ENCODE measurements around the gene SGTB.
A peak's percentile ranks its signal among the peaks of the same experiment; 100 is the strongest.

The SGTB gene

DNA sequence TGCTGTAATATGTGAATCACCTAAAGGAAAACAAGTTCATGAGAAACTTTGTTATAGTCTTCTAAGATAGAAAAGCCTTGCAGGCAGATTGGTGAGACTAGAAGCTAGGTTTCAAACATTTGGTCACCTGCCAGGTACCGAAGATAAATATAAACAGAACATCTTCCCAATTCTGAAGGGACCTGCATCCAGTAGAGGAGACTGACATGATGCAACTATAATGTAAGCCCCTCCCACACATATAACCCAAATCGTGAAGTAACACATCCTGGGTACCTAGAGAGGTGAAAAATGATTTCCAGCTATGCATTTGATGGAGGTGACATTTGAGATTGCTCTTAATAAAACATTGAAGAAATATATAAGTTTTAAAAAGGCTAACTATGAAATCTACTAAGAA lies 67.2 kb downstream of the SGTB start:
- H3K27ac ChIP-seq = no peak overlapping the region
- TF ChIP-seq, protein P1, sequence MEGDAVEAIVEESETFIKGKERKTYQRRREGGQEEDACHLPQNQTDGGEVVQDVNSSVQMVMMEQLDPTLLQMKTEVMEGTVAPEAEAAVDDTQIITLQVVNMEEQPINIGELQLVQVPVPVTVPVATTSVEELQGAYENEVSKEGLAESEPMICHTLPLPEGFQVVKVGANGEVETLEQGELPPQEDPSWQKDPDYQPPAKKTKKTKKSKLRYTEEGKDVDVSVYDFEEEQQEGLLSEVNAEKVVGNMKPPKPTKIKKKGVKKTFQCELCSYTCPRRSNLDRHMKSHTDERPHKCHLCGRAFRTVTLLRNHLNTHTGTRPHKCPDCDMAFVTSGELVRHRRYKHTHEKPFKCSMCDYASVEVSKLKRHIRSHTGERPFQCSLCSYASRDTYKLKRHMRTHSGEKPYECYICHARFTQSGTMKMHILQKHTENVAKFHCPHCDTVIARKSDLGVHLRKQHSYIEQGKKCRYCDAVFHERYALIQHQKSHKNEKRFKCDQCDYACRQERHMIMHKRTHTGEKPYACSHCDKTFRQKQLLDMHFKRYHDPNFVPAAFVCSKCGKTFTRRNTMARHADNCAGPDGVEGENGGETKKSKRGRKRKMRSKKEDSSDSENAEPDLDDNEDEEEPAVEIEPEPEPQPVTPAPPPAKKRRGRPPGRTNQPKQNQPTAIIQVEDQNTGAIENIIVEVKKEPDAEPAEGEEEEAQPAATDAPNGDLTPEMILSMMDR (conservative IDR thresholded peaks at IDR 0.05) = no peak

DNA sequence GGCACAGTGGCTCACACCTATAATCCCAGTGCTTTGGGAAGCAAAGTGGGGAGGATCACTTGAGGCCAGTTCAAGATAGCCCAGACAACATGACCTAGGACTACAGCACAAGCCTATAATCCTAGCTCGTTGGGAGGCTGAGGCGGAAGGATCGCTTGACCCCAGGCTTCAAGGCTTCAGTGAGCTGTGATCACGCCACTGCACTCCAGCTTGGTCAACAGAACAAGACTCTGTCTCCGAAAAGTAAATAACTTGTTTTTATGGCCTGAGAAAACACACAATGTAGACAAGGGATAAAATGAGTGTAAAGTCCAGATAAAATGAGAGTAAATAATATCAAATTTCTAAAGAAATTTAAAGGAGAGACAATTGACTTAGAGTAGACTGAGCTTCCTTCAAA lies 70.8 kb downstream of the SGTB start:
- peak overlapping the region; percentile 30 for H3K27ac ChIP-seq
- TF ChIP-seq, protein P1 (conservative IDR thresholded peaks at IDR 0.05) = no peak

- no peak overlapping the region for H3K27ac ChIP-seq
- TF ChIP-seq, protein P1 (conservative IDR thresholded peaks at IDR 0.05) = no peak
Observed at GRCh38 chr5:65647941-65648340, 74.0 kb downstream of the SGTB start.

- no peak overlapping the region for H3K27ac ChIP-seq
Observed at GRCh38 chr5:65646938-65647337, 75.0 kb downstream of the SGTB start.

DNA sequence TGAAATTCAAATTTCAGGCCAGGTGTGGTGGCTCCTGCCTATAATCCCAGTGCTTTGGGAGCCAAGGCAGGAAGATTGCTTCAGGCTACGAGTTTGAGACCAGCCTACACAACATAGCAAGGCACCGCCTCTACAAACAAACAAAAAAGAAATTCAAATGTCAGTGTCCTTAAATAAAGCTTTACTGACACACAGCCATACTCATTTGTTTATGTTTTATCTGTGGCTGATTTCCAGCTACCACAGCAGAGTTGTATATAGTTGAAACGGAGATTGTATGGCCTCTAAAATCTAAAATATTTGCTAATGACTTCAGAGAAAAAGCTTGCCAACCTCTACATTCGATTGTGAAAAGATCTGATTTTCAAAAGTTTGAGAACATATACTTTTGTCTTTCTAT lies 81.7 kb downstream of the SGTB start:
- TF ChIP-seq, protein P1 (conservative IDR thresholded peaks at IDR 0.05) = no peak
- H3K27ac ChIP-seq = no peak overlapping the region

More at GRCh38 chr5:65646938-65647337, 75.0 kb downstream of the SGTB start:
- TF ChIP-seq, protein P1 (conservative IDR thresholded peaks at IDR 0.05) = no peak

- H3K27ac ChIP-seq = no peak overlapping the region
- TF ChIP-seq, protein P1 (conservative IDR thresholded peaks at IDR 0.05) = no peak
Observed at GRCh38 chr5:65630981-65631380, 90.9 kb downstream of the SGTB start.

GRCh38 chr5:65625743-65626142 lies 96.2 kb downstream of the SGTB start:
- peak overlapping the region; percentile 84 for H3K27ac ChIP-seq
- TF ChIP-seq, protein P1 (conservative IDR thresholded peaks at IDR 0.05) = no peak

Measured in VCaP (cell line).